Rectal smooth muscle tissue (tissue), 1 donor: ENCODE data around the gene KRT25.

Experiments
- H3K27ac ChIP-seq: one replicate; pipeline ENCODE4 v1.7.0; 2013; ENCODE audit warnings: low read depth, low read length, inconsistent platforms
- H3K27me3 ChIP-seq: one replicate; pipeline ENCODE4 v1.7.0; 2013; ENCODE audit warnings: low read length; ENCODE audit not compliant: control insufficient read depth, insufficient read depth
- H3K36me3 ChIP-seq: one replicate; pipeline ENCODE4 v1.7.0; 2013; ENCODE audit warnings: low read length; ENCODE audit not compliant: control insufficient read depth, insufficient read depth
- H3K4me1 ChIP-seq: one replicate; pipeline ENCODE4 v1.7.0; 2013; ENCODE audit warnings: low read length; ENCODE audit not compliant: control insufficient read depth, insufficient read depth
- H3K4me3 ChIP-seq: one replicate; pipeline ENCODE4 v1.7.0; 2013; ENCODE audit warnings: low read length
- H3K9ac ChIP-seq: one replicate; pipeline ENCODE4 v1.7.0; 2013; ENCODE audit warnings: low read length

Gene KRT25

DNA sequence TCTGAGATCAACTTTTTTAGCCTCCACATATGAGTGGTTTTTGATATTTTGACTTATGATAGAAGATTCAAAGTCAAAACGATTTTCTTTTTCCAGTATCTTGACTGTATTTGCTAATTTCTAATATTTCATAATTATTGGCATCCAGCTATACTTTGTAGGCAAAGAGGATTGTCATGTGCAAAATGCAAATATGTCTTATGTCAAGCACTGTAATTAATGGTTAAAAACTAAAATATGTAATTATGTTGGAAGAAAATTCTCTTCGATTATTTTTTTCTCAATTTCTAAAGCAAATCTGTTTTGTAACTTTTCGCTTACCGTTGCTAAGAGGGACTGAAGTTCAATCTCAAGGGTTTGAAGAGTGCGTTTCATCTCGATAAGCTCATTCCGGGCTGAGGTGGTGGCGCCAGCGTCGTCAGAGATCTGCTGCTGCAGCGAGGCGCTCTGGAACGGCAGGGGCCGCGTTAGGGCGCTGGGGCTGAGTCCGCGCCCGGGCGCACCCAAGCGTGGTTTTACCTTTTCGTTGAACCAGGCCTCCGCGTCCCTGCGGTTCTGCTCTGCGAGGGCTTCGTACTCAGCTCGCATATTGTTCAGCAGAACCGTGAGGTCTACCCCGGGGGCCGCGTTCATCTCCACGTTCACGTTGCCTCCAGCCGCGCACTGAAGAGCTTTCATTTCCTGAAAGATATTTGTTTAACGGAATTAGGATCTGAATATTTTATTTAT is 24.2 kb upstream of the KRT25 start:
- Histone ChIP-seq H3K27me3 (peaks cover 3% of the 10 kb centered on the region), H3K4me3 (no peak overlapping the region), H3K36me3 (no peaks in the 10 kb centered on the region), H3K27ac (no peak overlapping the region), H3K4me1 (no peaks in the 10 kb centered on the region), H3K9ac (no peak overlapping the region)

GRCh38 chr17:40778461-40778860 is 23.3 kb upstream of the KRT25 start:
- Histone ChIP-seq H3K4me1 (no peaks in the 10 kb centered on the region), H3K36me3 (no peaks in the 10 kb centered on the region), H3K27ac (no peak overlapping the region), H3K9ac (no peak overlapping the region), H3K27me3 (peaks cover 3% of the 10 kb centered on the region), H3K4me3 (no peak overlapping the region)

- Histone ChIP-seq H3K27ac (no peak overlapping the region), H3K27me3 (peaks cover 3% of the 10 kb centered on the region)
These were observed 22.8 kb upstream of the KRT25 start for GRCh38 chr17:40777971-40778370.

GRCh38 chr17:40777459-40777858 is 22.3 kb upstream of the KRT25 start:
- H3K27ac ChIP-seq, result no peak overlapping the region
- H3K27me3 ChIP-seq, result peaks cover 3% of the 10 kb centered on the region
- no peaks in the 10 kb centered on the region for H3K36me3 ChIP-seq
- H3K4me1 ChIP-seq, result no peaks in the 10 kb centered on the region
- no peak overlapping the region for H3K9ac ChIP-seq
- H3K4me3 ChIP-seq, result no peak overlapping the region

More at GRCh38 chr17:40777971-40778370, 22.8 kb upstream of the KRT25 start:
- H3K4me1 ChIP-seq, result no peaks in the 10 kb centered on the region
- no peaks in the 10 kb centered on the region for H3K36me3 ChIP-seq
- no peak overlapping the region for H3K9ac ChIP-seq
- H3K4me3 ChIP-seq, result no peak overlapping the region

- no peak overlapping the region for H3K27ac ChIP-seq
- H3K4me1 ChIP-seq, result no peaks in the 10 kb centered on the region
- H3K4me3 ChIP-seq, result no peak overlapping the region
- H3K36me3 ChIP-seq, result no peaks in the 10 kb centered on the region
- H3K27me3 ChIP-seq, result peaks cover 3% of the 10 kb centered on the region
- H3K9ac ChIP-seq, result no peak overlapping the region
These were observed 20.8 kb upstream of the KRT25 start for GRCh38 chr17:40775945-40776344.

DNA sequence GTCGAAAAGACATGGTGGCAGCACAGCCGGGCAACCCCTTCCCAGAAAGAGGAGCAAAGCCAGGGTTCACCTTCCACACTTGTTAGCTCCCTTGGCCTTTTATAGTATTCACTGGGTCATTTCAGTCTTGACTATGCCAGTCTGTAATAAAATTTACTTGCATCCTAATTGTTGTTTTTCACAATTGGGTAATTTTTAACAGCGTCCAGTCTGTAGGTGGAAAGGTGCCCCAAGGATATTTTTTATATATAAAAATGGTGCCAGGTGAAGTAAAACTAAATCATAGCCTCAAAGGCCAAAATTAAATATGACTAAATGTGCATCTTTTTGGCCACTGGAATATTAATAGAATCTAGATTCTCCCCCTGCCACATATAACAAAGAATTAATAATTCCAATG is 17.0 kb upstream of the KRT25 start, which contains the start of gene KRT26:
Gene KRT26 (minus strand): TSS at position 101 of the 400 bp plus-strand sequence. CDS start 88 bp downstream, at position 13.
- no peak within 1 kb of the TSS for H3K27ac ChIP-seq
- H3K9ac ChIP-seq, result no peak within 1 kb of the TSS
- H3K36me3 ChIP-seq, result no peaks in the 10 kb centered on the region
- no peaks in the 10 kb centered on the region for H3K4me1 ChIP-seq
- no peak within 1 kb of the TSS for H3K4me3 ChIP-seq
- no peaks in the 10 kb centered on the region for H3K27me3 ChIP-seq

GRCh38 chr17:40765657-40766056 is 10.5 kb upstream of the KRT25 start:
- H3K27me3 ChIP-seq, result no peaks in the 10 kb centered on the region
- no peak overlapping the region for H3K27ac ChIP-seq
- no peak overlapping the region for H3K4me3 ChIP-seq
- H3K36me3 ChIP-seq, result no peaks in the 10 kb centered on the region
- H3K9ac ChIP-seq, result no peak overlapping the region
- no peaks in the 10 kb centered on the region for H3K4me1 ChIP-seq

- Histone ChIP-seq H3K27ac (no peak overlapping the region), H3K27me3 (no peaks in the 10 kb centered on the region), H3K4me1 (no peaks in the 10 kb centered on the region)
These were observed 8.6 kb upstream of the KRT25 start for GRCh38 chr17:40763752-40764151.

DNA sequence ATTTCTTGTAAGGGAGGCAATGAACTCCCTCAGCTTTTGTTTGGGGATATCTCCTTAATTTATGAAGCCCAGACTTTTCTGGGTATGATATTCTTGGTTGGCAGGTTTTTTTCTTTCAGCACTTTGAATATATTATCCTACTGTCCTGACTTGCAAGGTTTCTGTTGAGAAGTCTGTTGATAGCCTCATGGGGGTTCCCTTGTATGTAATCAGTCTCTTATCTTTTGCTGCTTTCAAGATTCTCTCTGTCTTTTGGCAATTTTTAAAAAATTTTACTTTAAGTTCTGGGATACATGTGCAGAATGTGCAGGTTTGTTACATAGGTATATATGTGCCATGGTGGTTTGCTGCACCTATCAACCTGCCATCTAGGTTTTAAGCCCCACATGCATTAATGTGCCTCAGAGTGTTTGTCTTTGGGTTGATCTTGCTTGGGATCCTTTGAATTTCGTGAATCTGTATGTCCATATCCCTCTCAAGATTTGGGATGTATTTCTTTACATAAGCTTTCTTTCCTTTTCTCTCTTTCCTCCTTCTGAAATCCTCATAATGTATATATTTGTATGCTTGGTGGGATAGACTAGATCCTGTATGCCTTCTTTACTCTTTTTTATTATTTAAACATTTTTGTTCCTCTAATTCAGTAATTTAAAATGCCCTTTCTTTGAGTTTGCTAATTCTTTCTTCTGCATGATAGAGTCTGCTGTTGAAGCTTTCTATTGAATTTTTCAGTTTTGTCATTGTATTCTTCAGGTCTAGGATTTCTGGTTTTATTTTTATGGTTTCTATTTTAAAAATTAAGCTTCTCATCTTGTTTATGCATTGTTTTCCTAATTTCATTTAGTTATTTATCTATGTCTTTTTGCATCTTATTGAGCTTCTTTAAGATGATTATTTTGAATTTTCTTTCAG is 5.2 kb upstream of the KRT25 start:
- Histone ChIP-seq H3K9ac (no peak overlapping the region), H3K4me1 (no peaks in the 10 kb centered on the region), H3K27ac (no peak overlapping the region), H3K27me3 (no peaks in the 10 kb centered on the region), H3K4me3 (no peak overlapping the region), H3K36me3 (no peaks in the 10 kb centered on the region)

More at GRCh38 chr17:40763752-40764151, 8.6 kb upstream of the KRT25 start:
- H3K9ac ChIP-seq, result no peak overlapping the region
- no peak overlapping the region for H3K4me3 ChIP-seq
- no peaks in the 10 kb centered on the region for H3K36me3 ChIP-seq

DNA sequence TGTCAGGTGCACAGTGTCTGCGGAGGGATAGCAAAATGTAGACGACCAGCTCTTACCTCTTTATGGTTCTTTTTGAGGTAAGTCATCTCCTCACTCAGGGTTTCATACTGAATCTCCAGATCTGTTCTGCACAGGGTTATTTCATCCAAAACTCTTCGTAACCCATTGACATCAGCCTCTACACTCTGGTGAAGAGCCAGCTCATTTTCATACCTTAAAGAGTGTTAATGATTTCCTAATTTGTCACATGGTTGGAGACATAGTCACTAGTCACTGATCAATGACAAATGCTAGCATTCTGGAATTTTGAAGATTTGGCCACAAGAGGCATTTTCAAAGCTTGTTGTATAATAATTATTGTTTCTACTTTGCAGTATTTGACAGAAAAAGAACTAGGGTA is 1.3 kb downstream of the KRT25 start:
- Histone ChIP-seq H3K4me1 (no peaks in the 10 kb centered on the region), H3K27me3 (no peaks in the 10 kb centered on the region), H3K36me3 (no peaks in the 10 kb centered on the region), H3K9ac (no peak overlapping the region), H3K4me3 (no peak overlapping the region), H3K27ac (no peak overlapping the region)

DNA sequence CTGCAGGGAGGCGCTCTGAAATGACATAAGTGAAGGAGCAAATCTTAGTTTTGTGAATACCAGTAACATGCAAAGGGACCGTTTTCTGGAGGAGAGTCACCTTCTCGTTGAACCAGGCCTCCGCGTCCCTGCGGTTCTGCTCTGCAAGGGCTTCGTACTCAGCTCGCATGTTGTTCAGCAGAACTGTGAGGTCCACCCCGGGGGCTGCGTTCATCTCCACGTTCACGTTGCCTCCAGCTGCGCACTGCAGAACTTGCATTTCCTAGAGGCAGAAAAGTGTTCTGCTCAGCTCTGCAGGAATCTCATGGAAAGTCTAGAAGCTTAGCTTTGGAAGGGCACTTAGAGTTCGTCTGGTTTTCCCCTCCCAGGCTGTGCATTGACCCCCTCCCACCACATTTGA is 4.1 kb downstream of the KRT25 start:
- no peaks in the 10 kb centered on the region for H3K27me3 ChIP-seq
- no peaks in the 10 kb centered on the region for H3K4me1 ChIP-seq
- H3K36me3 ChIP-seq, result no peaks in the 10 kb centered on the region
- no peak overlapping the region for H3K9ac ChIP-seq
- H3K27ac ChIP-seq, result no peak overlapping the region
- no peak overlapping the region for H3K4me3 ChIP-seq

- no peak overlapping the region for H3K27ac ChIP-seq
- no peaks in the 10 kb centered on the region for H3K36me3 ChIP-seq
- H3K4me1 ChIP-seq, result no peaks in the 10 kb centered on the region
- H3K4me3 ChIP-seq, result no peak overlapping the region
- H3K27me3 ChIP-seq, result no peaks in the 10 kb centered on the region
- no peak overlapping the region for H3K9ac ChIP-seq
These were observed 4.7 kb downstream of the KRT25 start for GRCh38 chr17:40750391-40750790.
